H1 (cell line): ENCODE results near the gene TLK2.

ENCODE experiments used
- CHD2 ChIP-seq: IDR thresholded peaks from 2 replicates; pipeline ENCODE4 v1.6.1; 2012; ENCODE audit warnings: low read length, improper control_type of control experiment
- CTCF ChIP-seq, 3 experiments: IDR thresholded peaks; 1 replicate in 2 of 3; 2 replicates in 1 of 3; pipeline versions ENCODE4 v1.5.1 to v1.6.1; 2011; ENCODE audit warnings: low read length in 3 of 3, mild to moderate bottlenecking in 3 of 3, inconsistent platforms in 2 of 3, low read depth in 1 of 3, moderate library complexity in 1 of 3; ENCODE audit not compliant: insufficient read depth in 1 of 3; ENCODE audit errors: control extremely low read depth in 1 of 3
- EP300 ChIP-seq, 2 experiments: IDR thresholded peaks; 1 replicate in 1 of 2; 2 replicates in 1 of 2; pipeline ENCODE4 v1.6.1; 2011 to 2012; ENCODE audit warnings: low read depth in 2 of 2, low read length in 2 of 2, mild to moderate bottlenecking in 2 of 2, borderline replicate concordance in 1 of 2, inconsistent platforms in 1 of 2, moderate library complexity in 1 of 2
- EZH2 ChIP-seq: fragments of 200-600 bp; sonication (generic); IDR thresholded peaks from 2 replicates; pipeline ENCODE4 v1.7.1; 2012; ENCODE audit warnings: low read depth, mild to moderate bottlenecking, moderate library complexity, low read length, inconsistent platforms; ENCODE audit not compliant: severe bottlenecking
- MAX ChIP-seq: IDR thresholded peaks from 2 replicates; pipeline ENCODE4 v1.6.1; 2012; ENCODE audit warnings: inconsistent platforms
- NRF1 ChIP-seq: IDR thresholded peaks from 2 replicates; pipeline ENCODE4 v1.6.1; 2011; ENCODE audit warnings: mild to moderate bottlenecking, low read depth, low read length, improper control_type of control experiment
- POLR2AphosphoS5 ChIP-seq: IDR thresholded peaks from 2 replicates; pipeline ENCODE4 v1.6.1; 2011; ENCODE audit warnings: low read depth, low read length
- RXRA ChIP-seq: IDR thresholded peaks from 2 replicates; pipeline ENCODE4 v1.6.1; 2011; ENCODE audit warnings: low read depth, mild to moderate bottlenecking, low read length, moderate library complexity; ENCODE audit not compliant: insufficient read depth
- SIX5 ChIP-seq: IDR thresholded peaks from 2 replicates; pipeline ENCODE4 v1.6.1; 2011; ENCODE audit warnings: mild to moderate bottlenecking, low read depth, low read length
- SUZ12 ChIP-seq: fragments of 200-600 bp; sonication (generic); IDR thresholded peaks from 2 replicates; pipeline ENCODE4 v1.6.1; 2012; ENCODE audit warnings: mild to moderate bottlenecking, inconsistent platforms, low read length, moderate library complexity, mixed read lengths

- TF ChIP-seq MAX: no peak
- TF ChIP-seq POLR2AphosphoS5: no peak
- no peak for TF ChIP-seq NRF1
- TF ChIP-seq EZH2: no peak
- TF ChIP-seq CTCF (IDR thresholded peaks at IDR 0.05; ENCODE audit: control extremely low read depth in 1 of 3, insufficient read depth in 1 of 3, low read depth in 1 of 3, low read length in 3 of 3): no peak
- TF ChIP-seq SIX5: no peak
- no peak for TF ChIP-seq EP300 (IDR thresholded peaks at IDR 0.05; ENCODE audit: borderline replicate concordance in 1 of 2, low read depth in 2 of 2, low read length in 2 of 2)
- TF ChIP-seq RXRA: no peak
- no peak for TF ChIP-seq SUZ12
- TF ChIP-seq CHD2: no peak
Measured at GRCh38 chr17:62581764-62582163, 103.1 kb downstream of the TLK2 start.
